Right lobe of liver (tissue), 4 donors: ENCODE results near the gene ZBTB22.
"Not testable (repeated sequence)": the region's sequence is repeated elsewhere in the genome, so short reads cannot be mapped to it uniquely, and the experiment has no call there.

Source experiments
- CTCF ChIP-seq, 4 donors: fragments of 200-600 bp in 3 of 4; fragments of 450-650 bp in 1 of 4; IDR thresholded peaks; one replicate each; pipeline versions ENCODE4 v1.5.1 to v1.8.0; 2016 to 2022; ENCODE audit warnings: antibody characterized with exemption in 4 of 4, mild to moderate bottlenecking in 2 of 4
- POLR2A ChIP-seq: fragments of 450-650 bp; IDR thresholded peaks from one replicate; pipeline ENCODE4 v1.6.1; 2017; ENCODE audit warnings: antibody characterized with exemption, mild to moderate bottlenecking
- donor health status: DM: no; HTN: no; CAD: no.
- donor health status: DM: no; HTN: no; CAD: no.
- donor health status: DM: no; HTN: yes; CAD: no.

DNA sequence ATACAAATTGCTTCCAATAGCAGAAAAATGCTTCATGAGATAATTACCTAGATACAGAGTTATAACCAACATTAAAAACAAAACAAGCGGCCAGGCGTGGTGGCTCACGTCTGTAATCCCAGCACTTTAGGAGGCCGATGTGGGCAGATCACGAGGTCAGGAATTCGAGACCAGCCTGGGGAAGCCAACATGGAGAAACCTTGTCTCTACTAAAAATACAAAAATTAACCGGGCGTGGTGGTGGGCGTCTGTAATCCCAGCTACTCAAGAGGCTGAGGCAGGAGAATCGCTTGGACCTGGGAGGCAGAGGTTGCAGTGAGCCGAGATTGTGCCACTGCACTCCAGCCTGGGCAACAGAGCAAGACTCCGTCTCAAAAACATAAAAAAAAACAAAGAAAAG, 45.9 kb upstream of the ZBTB22 start:
- not testable (repeated sequence) for TF ChIP-seq CTCF (IDR thresholded peaks at IDR 0.05); POLR2A
